ENCODE data around the gene PCBP3. TPM values are rescaled to one million over a fixed set of nuclear protein-coding genes. Genes with fewer than 3 reads are reported as not detected.

The PCBP3 gene
- total RNA-seq, 1 experiment from 2014 or later, result 10.9 TPM

GRCh38 chr21:45788637-45789506, 145.3 kb downstream of the PCBP3 start:
- Histone ChIP-seq H4K20me1 (ENCODE audit: control insufficient read depth, insufficient read depth, insufficient read length) (peaks cover 3% of the 10 kb centered on the region), H3K18ac (ENCODE audit: insufficient read length, low read depth, low read length) (no peak overlapping the region), H3K4me2 (ENCODE audit: insufficient read depth, insufficient read length, low read length) (no peak overlapping the region), H3T11ph (ENCODE audit: low read length) (no peak overlapping the region), H3K4me1 (ENCODE audit: insufficient read depth, low read length) (no peaks in the 10 kb centered on the region), H3K14ac (ENCODE audit: insufficient read depth, low read length) (no peak overlapping the region), H4K91ac (ENCODE audit: insufficient read length, low read depth, low read length) (no peak overlapping the region), H3K23ac (ENCODE audit: insufficient read length, low read depth, low read length) (no peak overlapping the region), H3K79me1 (ENCODE audit: insufficient read depth, low read depth, low read length, poor library complexity, severe bottlenecking) (no peaks in the 10 kb centered on the region), H3K27ac (ENCODE audit: insufficient read length, low read depth, low read length) (no peak overlapping the region), H3K23me2 (ENCODE audit: insufficient read length, low read depth, low read length, poor library complexity, severe bottlenecking) (no peaks in the 10 kb centered on the region), H2AFZ (ENCODE audit: low read length) (no peak overlapping the region), H3K9me3 (ENCODE audit: control insufficient read depth, low read depth, low read length) (no peaks in the 10 kb centered on the region), H2BK5ac (ENCODE audit: insufficient read length, low read length) (no peak overlapping the region), H2BK15ac (ENCODE audit: low read depth, low read length) (no peak overlapping the region), H3K27me3 (ENCODE audit: insufficient read depth, low read length) (no peaks in the 10 kb centered on the region), H4K8ac (replicated peaks; ENCODE audit: insufficient read length, low read depth, low read length) (no peak overlapping the region), H2BK12ac (ENCODE audit: insufficient read length, low read depth, low read length) (no peak overlapping the region), H4K5ac (ENCODE audit: insufficient read length, low read depth, low read length) (no peak overlapping the region), H2AK5ac (ENCODE audit: insufficient read length, low read length) (no peak overlapping the region), H3K79me2 (ENCODE audit: insufficient read depth, low read length) (no peaks in the 10 kb centered on the region), H2BK20ac (ENCODE audit: low read depth, low read length, poor library complexity, severe bottlenecking) (no peak overlapping the region), H3K9ac (ENCODE audit: extremely low read depth, insufficient read length, low read length) (no peak overlapping the region), H3K4ac (ENCODE audit: low read depth, low read length) (no peak overlapping the region), H2BK120ac (ENCODE audit: low read depth, low read length, poor library complexity, severe bottlenecking) (no peak overlapping the region), H3K56ac (ENCODE audit: insufficient read length, low read depth, low read length) (no peak overlapping the region)
- H3K27ac Mint-ChIP-seq, result no peak overlapping the region
- TF ChIP-seq, protein P1, sequence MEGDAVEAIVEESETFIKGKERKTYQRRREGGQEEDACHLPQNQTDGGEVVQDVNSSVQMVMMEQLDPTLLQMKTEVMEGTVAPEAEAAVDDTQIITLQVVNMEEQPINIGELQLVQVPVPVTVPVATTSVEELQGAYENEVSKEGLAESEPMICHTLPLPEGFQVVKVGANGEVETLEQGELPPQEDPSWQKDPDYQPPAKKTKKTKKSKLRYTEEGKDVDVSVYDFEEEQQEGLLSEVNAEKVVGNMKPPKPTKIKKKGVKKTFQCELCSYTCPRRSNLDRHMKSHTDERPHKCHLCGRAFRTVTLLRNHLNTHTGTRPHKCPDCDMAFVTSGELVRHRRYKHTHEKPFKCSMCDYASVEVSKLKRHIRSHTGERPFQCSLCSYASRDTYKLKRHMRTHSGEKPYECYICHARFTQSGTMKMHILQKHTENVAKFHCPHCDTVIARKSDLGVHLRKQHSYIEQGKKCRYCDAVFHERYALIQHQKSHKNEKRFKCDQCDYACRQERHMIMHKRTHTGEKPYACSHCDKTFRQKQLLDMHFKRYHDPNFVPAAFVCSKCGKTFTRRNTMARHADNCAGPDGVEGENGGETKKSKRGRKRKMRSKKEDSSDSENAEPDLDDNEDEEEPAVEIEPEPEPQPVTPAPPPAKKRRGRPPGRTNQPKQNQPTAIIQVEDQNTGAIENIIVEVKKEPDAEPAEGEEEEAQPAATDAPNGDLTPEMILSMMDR (conservative IDR thresholded peaks at IDR 0.05), result no peak
- peaks cover 2% of the 10 kb centered on the region; the same call in 1 of the 2 replicates for H3K27me3 Mint-ChIP-seq (ENCODE audit: low read depth)
- no peak overlapping the region for H3K4me3 Mint-ChIP-seq
- no peaks in the 10 kb centered on the region for H3K4me1 Mint-ChIP-seq
- WGBS (ENCODE audit: extremely low coverage, insufficient read length, low lambda C conversion rate), result no CpG with 5 or more reads among the region's 14 CpGs
- DNase-seq, result no peak
- peaks cover 0 to 4% (median 0%) of the 10 kb centered on the region in 3 experiments; a peak in 2 of 7 replicates for H3K36me3 Mint-ChIP-seq (ENCODE audit: insufficient read depth in 1 of 3, low read depth in 3 of 3)
- no peaks in the 10 kb centered on the region; a peak in 3 of 5 replicates for H3K9me3 Mint-ChIP-seq
